Measurements from ENCODE around the gene SIRT3.

The SIRT3 gene

DNA sequence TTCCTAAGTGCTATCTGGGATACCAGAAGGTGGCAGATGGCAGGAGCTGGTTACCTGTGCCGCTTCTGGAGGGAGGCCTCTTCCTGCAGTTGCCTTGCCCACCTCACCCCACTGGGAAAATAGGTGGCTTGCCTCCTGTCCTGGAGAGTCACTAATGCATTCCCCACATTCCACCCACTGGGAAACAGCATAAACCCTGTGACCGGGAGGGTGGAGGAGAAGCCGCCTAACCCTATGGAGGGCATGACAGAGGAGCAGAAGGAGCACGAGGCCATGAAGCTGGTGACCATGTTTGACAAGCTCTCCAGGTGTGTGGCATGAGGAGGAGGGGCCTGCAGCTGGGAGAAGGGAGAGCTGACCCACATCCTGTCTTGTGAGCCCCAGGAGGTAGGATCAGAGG lies 23.0 kb downstream of the SIRT3 start:
- Histone ChIP-seq H3K4me1 (ENCODE audit: control insufficient read depth, insufficient read depth, low read length) (peaks cover 26% of the 10 kb centered on the region), H3K9ac (ENCODE audit: low read length in 2 of 2) (no peak overlapping the region), H3K27ac (ENCODE audit: low read length) (no peak overlapping the region), H3K9me3 (ENCODE audit: control insufficient read depth in 2 of 2, low read length in 2 of 2) (no peaks in the 10 kb centered on the region), H3K4me3 (ENCODE audit: low read length in 2 of 2) (no peak overlapping the region), H3K36me3 (ENCODE audit: control insufficient read depth in 2 of 2, insufficient read depth in 2 of 2, low read length in 2 of 2) (peaks cover 48 to 70% of the 10 kb centered on the region in 2 donors), H3K27me3 (ENCODE audit: control insufficient read depth in 1 of 2, insufficient read depth in 2 of 2, low read length in 2 of 2) (no peaks in the 10 kb centered on the region)

DNA sequence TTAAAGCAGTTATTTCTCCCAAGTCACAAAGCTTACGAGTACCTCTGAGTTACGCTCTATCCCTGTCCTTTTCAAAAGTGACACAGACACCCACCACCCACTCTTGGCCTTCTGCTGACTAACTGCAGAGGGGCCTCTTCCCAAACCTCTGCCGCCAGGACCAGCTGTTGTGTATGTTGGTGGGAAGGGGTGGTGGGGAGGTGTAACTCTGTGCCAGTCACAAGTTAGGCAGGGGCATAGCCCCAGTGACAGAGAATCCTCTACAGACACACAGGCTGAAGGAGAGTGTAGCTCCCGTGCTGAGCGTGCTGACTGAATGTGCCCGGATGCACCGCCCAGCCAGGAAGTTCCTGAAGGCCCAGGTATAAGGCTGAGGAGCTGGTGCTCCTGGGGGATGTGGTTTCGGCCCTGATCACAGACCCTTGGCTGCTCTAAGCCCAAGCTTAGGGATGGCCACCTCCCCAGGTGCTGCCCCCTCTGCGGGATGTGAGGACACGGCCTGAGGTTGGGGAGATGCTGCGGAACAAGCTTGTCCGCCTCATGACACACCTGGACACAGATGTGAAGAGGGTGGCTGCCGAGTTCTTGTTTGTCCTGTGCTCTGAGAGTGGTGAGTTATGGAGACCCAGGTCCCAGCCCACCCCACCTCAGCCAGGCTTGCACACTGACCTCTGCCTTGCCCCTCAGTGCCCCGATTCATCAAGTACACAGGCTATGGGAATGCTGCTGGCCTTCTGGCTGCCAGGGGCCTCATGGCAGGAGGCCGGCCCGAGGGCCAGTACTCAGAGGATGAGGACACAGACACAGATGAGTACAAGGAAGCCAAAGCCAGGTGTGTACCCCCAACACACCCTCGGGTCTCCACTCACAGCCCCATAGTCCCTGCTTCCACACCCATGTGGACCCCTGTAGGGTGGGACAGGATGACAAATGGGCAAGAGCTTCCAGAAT lies 23.7 kb downstream of the SIRT3 start:
- Histone ChIP-seq H3K9me3 (ENCODE audit: control insufficient read depth in 2 of 2, low read length in 2 of 2) (no peaks in the 10 kb centered on the region), H3K27me3 (ENCODE audit: control insufficient read depth in 1 of 2, insufficient read depth in 2 of 2, low read length in 2 of 2) (no peaks in the 10 kb centered on the region), H3K4me1 (ENCODE audit: control insufficient read depth, insufficient read depth, low read length) (peaks cover 29% of the 10 kb centered on the region), H3K27ac (ENCODE audit: low read length) (no peak overlapping the region), H3K4me3 (ENCODE audit: low read length in 2 of 2) (no peak overlapping the region), H3K9ac (ENCODE audit: low read length in 2 of 2) (no peak overlapping the region), H3K36me3 (ENCODE audit: control insufficient read depth in 2 of 2, insufficient read depth in 2 of 2, low read length in 2 of 2) (peaks cover 48 to 67% of the 10 kb centered on the region in 2 donors)

DNA sequence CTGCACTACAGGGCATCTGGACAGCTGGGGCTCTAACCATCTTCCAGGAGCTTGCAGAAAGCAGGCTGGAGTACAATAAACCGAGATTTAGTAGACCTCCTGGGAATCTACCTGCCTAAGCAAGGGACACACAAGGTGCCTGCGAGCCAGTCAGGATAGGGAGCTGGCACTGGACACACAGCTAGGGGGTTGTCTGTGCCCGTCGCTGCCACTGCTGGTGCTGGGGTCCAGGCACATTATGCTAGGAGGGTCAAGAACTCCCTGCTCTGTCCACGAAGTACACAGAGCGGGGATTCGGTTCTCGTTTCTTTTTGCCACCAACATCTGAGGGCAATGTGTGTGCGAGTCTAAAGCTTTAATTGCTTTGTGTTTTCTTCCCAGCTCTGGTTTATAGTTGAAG lies 24.4 kb downstream of the SIRT3 start:
- peaks cover 48 to 65% of the 10 kb centered on the region in 2 donors for H3K36me3 ChIP-seq (ENCODE audit: control insufficient read depth in 2 of 2, insufficient read depth in 2 of 2, low read length in 2 of 2)
- no peaks in the 10 kb centered on the region for H3K27me3 ChIP-seq (ENCODE audit: control insufficient read depth in 1 of 2, insufficient read depth in 2 of 2, low read length in 2 of 2)

DNA sequence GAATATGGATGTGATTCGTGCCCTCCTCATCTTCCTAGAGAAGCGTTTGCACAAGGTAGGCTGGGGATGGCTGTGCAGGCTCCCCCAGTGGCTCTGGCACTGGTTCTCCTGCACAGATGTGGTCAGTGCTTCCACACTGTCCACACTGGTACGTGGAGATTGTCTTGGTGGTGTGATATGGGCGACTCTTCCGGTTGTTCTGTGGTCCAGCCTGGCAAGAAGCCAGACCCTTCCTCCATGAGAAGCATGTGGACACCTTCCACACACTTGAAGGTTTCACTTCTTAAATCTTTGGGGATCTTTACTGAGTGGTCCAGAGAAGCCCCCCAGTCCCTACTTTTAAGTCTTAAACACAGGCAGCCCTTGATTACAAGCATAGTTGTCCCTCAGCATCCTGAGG lies 24.8 kb downstream of the SIRT3 start:
- Histone ChIP-seq H3K27ac (ENCODE audit: low read length) (no peak overlapping the region), H3K27me3 (ENCODE audit: control insufficient read depth in 1 of 2, insufficient read depth in 2 of 2, low read length in 2 of 2) (no peaks in the 10 kb centered on the region), H3K9me3 (ENCODE audit: control insufficient read depth in 2 of 2, low read length in 2 of 2) (no peaks in the 10 kb centered on the region), H3K4me1 (ENCODE audit: control insufficient read depth, insufficient read depth, low read length) (peaks cover 35% of the 10 kb centered on the region), H3K36me3 (ENCODE audit: control insufficient read depth in 2 of 2, insufficient read depth in 2 of 2, low read length in 2 of 2) (peaks cover 44 to 62% of the 10 kb centered on the region in 2 donors), H3K9ac (ENCODE audit: low read length in 2 of 2) (peak overlapping the region in 1 of 2 donors; percentile 36), H3K4me3 (ENCODE audit: low read length in 2 of 2) (no peak overlapping the region)

More for the DNA sequence above, 24.4 kb downstream of the SIRT3 start:
- H3K4me1 ChIP-seq (ENCODE audit: control insufficient read depth, insufficient read depth, low read length), result peaks cover 30% of the 10 kb centered on the region
- no peak overlapping the region for H3K27ac ChIP-seq (ENCODE audit: low read length)
- no peak overlapping the region for H3K4me3 ChIP-seq (ENCODE audit: low read length in 2 of 2)
- peak overlapping the region in 1 of 2 donors; percentile 36 for H3K9ac ChIP-seq (ENCODE audit: low read length in 2 of 2)
- H3K9me3 ChIP-seq (ENCODE audit: control insufficient read depth in 2 of 2, low read length in 2 of 2), result no peaks in the 10 kb centered on the region

DNA sequence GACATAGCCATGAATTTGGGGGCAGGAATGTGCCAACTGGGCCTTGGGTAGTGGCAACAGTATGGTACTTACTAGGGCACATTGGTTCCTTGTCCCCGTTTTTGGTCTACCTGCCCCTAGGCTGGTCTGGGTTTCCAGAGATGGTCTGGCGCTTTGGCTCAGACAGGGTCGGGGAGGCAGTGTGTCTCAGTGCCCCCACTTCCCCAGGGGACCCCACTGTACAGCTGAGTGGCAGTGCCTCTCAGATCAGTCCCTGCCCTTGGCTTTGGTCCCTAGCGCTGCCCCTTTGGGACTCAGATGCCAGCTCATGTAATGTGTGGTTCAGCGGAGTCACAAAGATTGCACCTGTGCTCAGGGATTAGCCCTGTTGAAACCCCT lies 25.4 kb downstream of the SIRT3 start:
- Histone ChIP-seq H3K36me3 (ENCODE audit: control insufficient read depth in 2 of 2, insufficient read depth in 2 of 2, low read length in 2 of 2) (peaks cover 39 to 57% of the 10 kb centered on the region in 2 donors), H3K9ac (ENCODE audit: low read length in 2 of 2) (no peak overlapping the region), H3K4me1 (ENCODE audit: control insufficient read depth, insufficient read depth, low read length) (peaks cover 40% of the 10 kb centered on the region), H3K4me3 (ENCODE audit: low read length in 2 of 2) (peak overlapping the region in 1 of 2 donors; percentile 8), H3K27ac (ENCODE audit: low read length) (no peak overlapping the region), H3K27me3 (ENCODE audit: control insufficient read depth in 1 of 2, insufficient read depth in 2 of 2, low read length in 2 of 2) (no peaks in the 10 kb centered on the region), H3K9me3 (ENCODE audit: control insufficient read depth in 2 of 2, low read length in 2 of 2) (no peaks in the 10 kb centered on the region)

DNA sequence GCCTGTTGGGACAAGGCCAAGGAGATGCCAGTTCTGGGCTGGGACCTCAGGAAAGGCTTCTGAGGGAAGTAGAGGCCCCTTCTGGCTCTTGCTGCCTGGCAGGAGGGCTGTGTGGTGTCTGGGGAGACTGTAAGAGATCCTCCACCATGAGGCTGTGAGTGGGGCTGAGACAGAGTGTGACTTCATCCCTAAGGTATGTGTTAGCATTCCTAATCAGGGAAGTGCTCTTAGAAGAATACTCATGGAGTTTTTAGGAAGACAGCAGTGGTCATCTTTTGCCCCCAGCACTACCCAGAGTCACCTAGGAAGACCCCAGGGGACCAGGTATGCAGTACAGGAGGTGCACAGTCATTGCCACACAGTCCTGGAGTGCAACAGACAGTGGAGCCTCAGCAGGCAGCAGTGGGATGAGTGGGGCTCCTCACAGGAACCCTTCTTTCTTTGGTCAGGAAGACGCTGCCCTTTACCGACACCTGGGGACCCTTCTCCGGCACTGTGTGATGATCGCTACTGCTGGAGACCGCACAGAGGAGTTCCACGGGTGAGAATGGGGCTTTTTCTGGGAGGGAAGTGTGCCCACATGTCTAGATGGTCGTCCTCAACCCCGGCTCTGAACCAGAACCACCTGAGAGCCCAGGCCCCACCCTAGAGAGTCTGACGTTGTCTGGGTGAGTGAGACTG lies 25.9 kb downstream of the SIRT3 start:
- Histone ChIP-seq H3K27ac (ENCODE audit: low read length) (no peak overlapping the region), H3K9me3 (ENCODE audit: control insufficient read depth in 2 of 2, low read length in 2 of 2) (no peaks in the 10 kb centered on the region), H3K36me3 (ENCODE audit: control insufficient read depth in 2 of 2, insufficient read depth in 2 of 2, low read length in 2 of 2) (peaks cover 40 to 56% of the 10 kb centered on the region in 2 donors), H3K27me3 (ENCODE audit: control insufficient read depth in 1 of 2, insufficient read depth in 2 of 2, low read length in 2 of 2) (no peaks in the 10 kb centered on the region), H3K4me3 (ENCODE audit: low read length in 2 of 2) (peak overlapping the region in 1 of 2 donors; percentile 96), H3K9ac (ENCODE audit: low read length in 2 of 2) (peak overlapping the region; percentile 80 to 95), H3K4me1 (ENCODE audit: control insufficient read depth, insufficient read depth, low read length) (peaks cover 45% of the 10 kb centered on the region)

DNA sequence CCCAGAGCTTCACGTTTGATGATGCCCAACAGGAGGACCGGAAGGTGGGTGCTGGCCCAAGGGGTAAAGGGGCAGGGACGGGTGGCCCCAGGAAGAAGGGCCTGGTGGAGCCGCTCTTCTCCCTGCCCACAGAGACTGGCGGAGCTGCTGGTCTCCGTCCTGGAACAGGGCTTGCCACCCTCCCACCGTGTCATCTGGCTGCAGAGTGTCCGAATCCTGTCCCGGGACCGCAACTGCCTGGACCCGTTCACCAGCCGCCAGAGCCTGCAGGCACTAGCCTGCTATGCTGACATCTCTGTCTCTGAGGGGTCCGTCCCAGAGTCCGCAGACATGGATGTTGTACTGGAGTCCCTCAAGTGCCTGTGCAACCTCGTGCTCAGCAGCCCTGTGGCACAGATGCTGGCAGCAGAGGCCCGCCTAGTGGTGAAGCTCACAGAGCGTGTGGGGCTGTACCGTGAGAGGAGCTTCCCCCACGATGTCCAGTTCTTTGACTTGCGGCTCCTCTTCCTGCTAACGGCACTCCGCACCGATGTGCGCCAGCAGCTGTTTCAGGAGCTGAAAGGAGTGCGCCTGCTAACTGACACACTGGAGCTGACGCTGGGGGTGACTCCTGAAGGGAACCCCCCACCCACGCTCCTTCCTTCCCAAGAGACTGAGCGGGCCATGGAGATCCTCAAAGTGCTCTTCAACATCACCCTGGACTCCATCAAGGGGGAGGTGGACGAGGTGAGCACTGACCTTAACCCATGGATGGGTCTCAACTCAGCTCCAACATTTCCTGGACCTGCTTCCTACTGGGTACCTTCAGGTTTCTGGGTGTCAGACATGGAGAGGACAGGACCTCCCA lies 26.6 kb downstream of the SIRT3 start:
- Histone ChIP-seq H3K9ac (ENCODE audit: low read length in 2 of 2) (peak overlapping the region; percentile 80 to 95), H3K4me1 (ENCODE audit: control insufficient read depth, insufficient read depth, low read length) (peaks cover 52% of the 10 kb centered on the region), H3K27me3 (ENCODE audit: control insufficient read depth in 1 of 2, insufficient read depth in 2 of 2, low read length in 2 of 2) (no peaks in the 10 kb centered on the region), H3K36me3 (ENCODE audit: control insufficient read depth in 2 of 2, insufficient read depth in 2 of 2, low read length in 2 of 2) (peaks cover 41 to 55% of the 10 kb centered on the region in 2 donors), H3K27ac (ENCODE audit: low read length) (peak overlapping the region; percentile 99), H3K9me3 (ENCODE audit: control insufficient read depth in 2 of 2, low read length in 2 of 2) (no peaks in the 10 kb centered on the region), H3K4me3 (ENCODE audit: low read length in 2 of 2) (peak overlapping the region; percentile 74 to 96)

DNA sequence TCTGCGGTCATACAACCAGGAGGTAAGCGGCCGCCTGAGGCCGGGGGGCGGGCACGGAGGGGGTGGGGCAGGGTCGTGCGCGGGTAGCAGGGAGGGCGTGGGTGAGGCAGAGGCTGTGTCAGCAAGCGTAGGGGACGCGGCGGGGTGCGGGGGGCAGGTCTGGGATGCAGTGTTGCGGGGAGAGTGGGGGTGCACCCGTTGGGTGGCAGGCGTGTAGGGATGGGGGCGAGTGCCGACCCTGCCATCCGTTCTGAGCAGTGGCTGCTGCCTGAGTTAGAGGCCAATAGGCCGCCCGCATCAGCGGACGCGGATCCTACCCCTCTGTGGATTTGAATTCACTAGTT lies 27.3 kb downstream of the SIRT3 start:
- H3K9ac ChIP-seq (ENCODE audit: low read length in 2 of 2), result peak overlapping the region; percentile 80 to 95
- peak overlapping the region; percentile 74 to 96 for H3K4me3 ChIP-seq (ENCODE audit: low read length in 2 of 2)
- peaks cover 57% of the 10 kb centered on the region for H3K4me1 ChIP-seq (ENCODE audit: control insufficient read depth, insufficient read depth, low read length)
- no peaks in the 10 kb centered on the region for H3K9me3 ChIP-seq (ENCODE audit: control insufficient read depth in 2 of 2, low read length in 2 of 2)
- H3K36me3 ChIP-seq (ENCODE audit: control insufficient read depth in 2 of 2, insufficient read depth in 2 of 2, low read length in 2 of 2), result peaks cover 41 to 52% of the 10 kb centered on the region in 2 donors
- H3K27me3 ChIP-seq (ENCODE audit: control insufficient read depth in 1 of 2, insufficient read depth in 2 of 2, low read length in 2 of 2), result no peaks in the 10 kb centered on the region
- peak overlapping the region; percentile 99 for H3K27ac ChIP-seq (ENCODE audit: low read length)

DNA sequence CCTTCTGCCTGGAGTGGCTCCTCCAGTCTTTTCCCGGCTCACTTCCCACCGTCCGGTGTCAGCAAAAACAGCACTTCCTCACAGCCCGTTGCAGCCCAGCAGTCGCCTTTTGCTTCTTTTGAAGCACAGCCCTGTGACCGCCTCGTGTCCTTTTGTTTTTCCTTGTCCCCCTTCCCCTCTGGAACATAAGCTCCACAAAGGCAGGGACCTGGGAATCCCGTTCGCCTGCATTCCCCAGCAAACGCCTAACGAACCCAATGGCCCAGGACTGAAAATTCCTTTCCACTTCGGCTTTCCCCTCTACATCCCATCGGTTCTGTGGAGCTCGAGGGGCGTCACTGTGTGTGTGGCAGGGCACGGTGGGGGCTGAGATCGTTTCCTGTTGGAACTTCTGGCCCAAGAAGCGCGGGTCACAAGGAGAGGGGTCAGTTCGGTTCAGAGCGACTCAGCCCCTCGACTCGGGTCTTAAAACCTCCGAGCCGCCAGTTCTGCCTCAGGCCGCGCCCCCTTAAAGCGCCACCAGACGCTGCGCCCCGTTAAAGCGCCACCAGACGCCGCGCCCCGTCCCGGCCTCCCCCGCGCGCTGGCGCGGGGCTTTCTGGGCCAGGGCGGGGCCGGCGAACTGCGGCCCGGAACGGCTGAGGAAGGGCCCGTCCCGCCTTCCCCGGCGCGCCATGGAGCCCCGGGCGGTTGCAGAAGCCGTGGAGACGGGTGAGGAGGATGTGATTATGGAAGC lies 27.8 kb downstream of the SIRT3 start:
- Histone ChIP-seq H3K9me3 (ENCODE audit: control insufficient read depth in 2 of 2, low read length in 2 of 2) (no peaks in the 10 kb centered on the region), H3K9ac (ENCODE audit: low read length in 2 of 2) (peak overlapping the region; percentile 95 to 97), H3K27ac (ENCODE audit: low read length) (peak overlapping the region; percentile 99), H3K27me3 (ENCODE audit: control insufficient read depth in 1 of 2, insufficient read depth in 2 of 2, low read length in 2 of 2) (no peaks in the 10 kb centered on the region), H3K36me3 (ENCODE audit: control insufficient read depth in 2 of 2, insufficient read depth in 2 of 2, low read length in 2 of 2) (peaks cover 46 to 55% of the 10 kb centered on the region in 2 donors), H3K4me3 (ENCODE audit: low read length in 2 of 2) (peak overlapping the region; percentile 74 to 96), H3K4me1 (ENCODE audit: control insufficient read depth, insufficient read depth, low read length) (peaks cover 59% of the 10 kb centered on the region)

DNA sequence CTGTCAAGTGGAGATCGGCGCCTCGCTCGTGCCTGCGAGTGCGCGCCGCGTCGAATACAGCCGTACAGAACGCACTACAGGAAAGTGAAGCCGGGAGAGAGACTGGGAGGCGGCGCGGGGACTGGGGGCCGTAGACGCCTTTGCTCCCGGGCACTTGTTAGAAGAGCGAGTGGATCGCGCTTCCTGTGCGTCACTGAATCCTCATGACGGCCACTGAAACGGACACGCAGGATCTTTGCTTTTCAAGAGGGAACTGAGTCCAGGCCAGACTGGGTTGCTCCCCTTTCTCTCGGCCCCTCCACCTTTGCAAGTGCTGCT lies 28.3 kb downstream of the SIRT3 start:
- no peaks in the 10 kb centered on the region for H3K27me3 ChIP-seq (ENCODE audit: control insufficient read depth in 1 of 2, insufficient read depth in 2 of 2, low read length in 2 of 2)
- H3K4me3 ChIP-seq (ENCODE audit: low read length in 2 of 2), result peak overlapping the region; percentile 74 to 96
- H3K27ac ChIP-seq (ENCODE audit: low read length), result peak overlapping the region; percentile 99
- H3K4me1 ChIP-seq (ENCODE audit: control insufficient read depth, insufficient read depth, low read length), result peaks cover 59% of the 10 kb centered on the region
- H3K9me3 ChIP-seq (ENCODE audit: control insufficient read depth in 2 of 2, low read length in 2 of 2), result no peaks in the 10 kb centered on the region
- H3K9ac ChIP-seq (ENCODE audit: low read length in 2 of 2), result peak overlapping the region; percentile 95 to 97
- H3K36me3 ChIP-seq (ENCODE audit: control insufficient read depth in 2 of 2, insufficient read depth in 2 of 2, low read length in 2 of 2), result peaks cover 43 to 55% of the 10 kb centered on the region in 2 donors
